H9 (cell line): ENCODE measurements around the gene TNKS1BP1. TPM values are rescaled to one million over a fixed set of nuclear protein-coding genes. Genes with fewer than 3 reads are reported as not detected.
A peak's percentile ranks its signal among the peaks of the same experiment; 100 is the strongest.

ENCODE experiments used
- DNase-seq: peaks from one replicate; pipeline ENCODE4 v3.0.0-alpha.2; 2017
- H2AFZ ChIP-seq: one replicate; pipeline ENCODE4 v1.6.1; 2013; ENCODE audit warnings: mild to moderate bottlenecking, low read length, control low read depth, moderate library complexity
- H2AK5ac ChIP-seq: 2 replicates; pipeline ENCODE4 v1.6.1; 2013; ENCODE audit warnings: low read length, control low read depth, mixed read lengths; ENCODE audit not compliant: insufficient read length
- H2BK120ac ChIP-seq: one replicate; pipeline ENCODE4 v1.6.1; 2013; ENCODE audit warnings: low read depth, mild to moderate bottlenecking, low read length, control low read depth, inconsistent platforms; ENCODE audit not compliant: poor library complexity, severe bottlenecking
- H2BK12ac ChIP-seq: 2 replicates; pipeline ENCODE4 v1.6.1; 2013; ENCODE audit warnings: low read length, control low read depth, mixed read lengths, low read depth; ENCODE audit not compliant: insufficient read length
- H2BK15ac ChIP-seq: 2 replicates; pipeline ENCODE4 v1.6.1; 2013; ENCODE audit warnings: low read depth, low read length, control low read depth
- H2BK20ac ChIP-seq: one replicate; pipeline ENCODE4 v1.6.1; 2013; ENCODE audit warnings: low read depth, mild to moderate bottlenecking, low read length, control low read depth, inconsistent platforms; ENCODE audit not compliant: poor library complexity, severe bottlenecking
- H2BK5ac ChIP-seq: 2 replicates; pipeline ENCODE4 v1.6.1; 2013; ENCODE audit warnings: low read length, control low read depth, mixed read lengths; ENCODE audit not compliant: insufficient read length
- H3K14ac ChIP-seq: 2 replicates; pipeline ENCODE4 v1.6.1; 2013; ENCODE audit warnings: low read length, control low read depth; ENCODE audit not compliant: insufficient read depth
- H3K18ac ChIP-seq: 2 replicates; pipeline ENCODE4 v1.6.1; 2013; ENCODE audit warnings: low read depth, mild to moderate bottlenecking, mixed read lengths, low read length, control low read depth; ENCODE audit not compliant: insufficient read length
- H3K23ac ChIP-seq: 2 replicates; pipeline ENCODE4 v1.6.1; 2013; ENCODE audit warnings: low read length, control low read depth, mixed read lengths, low read depth; ENCODE audit not compliant: insufficient read length
- H3K23me2 ChIP-seq: 2 replicates; pipeline ENCODE4 v1.6.1; 2013; ENCODE audit warnings: low read depth, mild to moderate bottlenecking, mixed read lengths, low read length, control low read depth; ENCODE audit not compliant: insufficient read length, poor library complexity, severe bottlenecking
- H3K27ac ChIP-seq: 2 replicates; pipeline ENCODE4 v1.5.1; 2013; ENCODE audit warnings: low read length, control low read depth, mixed read lengths, low read depth; ENCODE audit not compliant: insufficient read length
- H3K27me3 ChIP-seq: 2 replicates; pipeline ENCODE4 v1.6.1; 2013; ENCODE audit warnings: low read length, control low read depth, inconsistent platforms; ENCODE audit not compliant: insufficient read depth
- H3K4ac ChIP-seq: 2 replicates; pipeline ENCODE4 v1.6.1; 2013; ENCODE audit warnings: low read depth, mild to moderate bottlenecking, control low read depth, inconsistent platforms, low read length, moderate library complexity
- H3K4me1 ChIP-seq: 2 replicates; pipeline ENCODE4 v1.6.1; 2013; ENCODE audit warnings: low read length, control low read depth, inconsistent platforms; ENCODE audit not compliant: insufficient read depth
- H3K4me2 ChIP-seq: 2 replicates; pipeline ENCODE4 v1.6.1; 2013; ENCODE audit warnings: low read length, control low read depth, mixed read lengths; ENCODE audit not compliant: insufficient read length, insufficient read depth
- H3K56ac ChIP-seq: 2 replicates; pipeline ENCODE4 v1.6.1; 2013; ENCODE audit warnings: low read depth, mild to moderate bottlenecking, mixed read lengths, low read length, control low read depth; ENCODE audit not compliant: insufficient read length
- H3K79me1 ChIP-seq: 2 replicates; pipeline ENCODE4 v1.6.1; 2013; ENCODE audit warnings: low read depth, mild to moderate bottlenecking, moderate library complexity, low read length, control low read depth, inconsistent platforms; ENCODE audit not compliant: insufficient read depth, poor library complexity, severe bottlenecking
- H3K79me2 ChIP-seq: 2 replicates; pipeline ENCODE4 v1.6.1; 2013; ENCODE audit warnings: low read length, control low read depth, inconsistent platforms; ENCODE audit not compliant: insufficient read depth
- H3K9ac ChIP-seq: 2 replicates; pipeline ENCODE4 v1.6.1; 2013; ENCODE audit warnings: low read length, control low read depth, mixed read lengths; ENCODE audit not compliant: insufficient read length; ENCODE audit errors: extremely low read depth
- H3K9me3 ChIP-seq: one replicate; pipeline ENCODE4 v1.6.1; 2013; ENCODE audit warnings: low read depth, low read length, inconsistent platforms; ENCODE audit not compliant: control insufficient read depth
- H3T11ph ChIP-seq: one replicate; pipeline ENCODE4 v1.6.1; 2013; ENCODE audit warnings: mild to moderate bottlenecking, low read length, control low read depth, inconsistent platforms
- H4K20me1 ChIP-seq: one replicate; pipeline ENCODE4 v1.6.1; 2013; ENCODE audit not compliant: control insufficient read depth, insufficient read length, insufficient read depth
- H4K5ac ChIP-seq: 2 replicates; pipeline ENCODE4 v1.6.1; 2013; ENCODE audit warnings: low read depth, mild to moderate bottlenecking, mixed read lengths, low read length, control low read depth; ENCODE audit not compliant: insufficient read length
- H4K8ac ChIP-seq: replicated peaks from 2 replicates; pipeline ENCODE4 v1.6.1; 2013; ENCODE audit warnings: low read length, control low read depth, mixed read lengths, low read depth; ENCODE audit not compliant: insufficient read length
- H4K91ac ChIP-seq: 2 replicates; pipeline ENCODE4 v1.6.1; 2013; ENCODE audit warnings: low read depth, mild to moderate bottlenecking, moderate library complexity, mixed read lengths, low read length, control low read depth; ENCODE audit not compliant: insufficient read length
- H3K27ac Mint-ChIP-seq, 3 experiments: 2 replicates in 2 of 3; 3 replicates in 1 of 3; pipeline ENCODE4 v1.8.0; 2020 to 2021; ENCODE audit warnings: mixed read lengths in 3 of 3, mild to moderate bottlenecking in 1 of 3, moderate library complexity in 1 of 3
- H3K27me3 Mint-ChIP-seq: 2 replicates; pipeline ENCODE4 v1.8.0; 2021; ENCODE audit warnings: low read depth, mild to moderate bottlenecking, moderate library complexity, mixed read lengths
- H3K36me3 Mint-ChIP-seq, 3 experiments: 2 replicates in 2 of 3; 3 replicates in 1 of 3; pipeline ENCODE4 v1.8.0; 2020 to 2021; ENCODE audit warnings: low read depth in 3 of 3, mixed read lengths in 3 of 3; ENCODE audit not compliant: insufficient read depth in 1 of 3
- H3K4me1 Mint-ChIP-seq, 2 experiments: 2 replicates each; pipeline ENCODE4 v1.8.0; 2020; ENCODE audit warnings: mixed read lengths in 2 of 2
- H3K4me3 Mint-ChIP-seq, 2 experiments: 2 replicates in 1 of 2; 3 replicates in 1 of 2; pipeline ENCODE4 v1.8.0; 2020 to 2021; ENCODE audit warnings: mild to moderate bottlenecking in 2 of 2, mixed read lengths in 2 of 2, moderate library complexity in 1 of 2
- H3K9me3 Mint-ChIP-seq, 2 experiments: 2 replicates in 1 of 2; 3 replicates in 1 of 2; pipeline ENCODE4 v1.8.0; 2020; ENCODE audit warnings: mild to moderate bottlenecking in 2 of 2, mixed read lengths in 2 of 2, moderate library complexity in 1 of 2
- WGBS: extraction: QIAGEN DNeasy Blood & Tissue Kit; methylation state at CpG from one replicate; pipeline ENCODE4 v1.1.7; 2013; ENCODE audit warnings: missing lambda C conversion rate, low lambda C conversion rate, mixed read lengths; ENCODE audit not compliant: insufficient read length; ENCODE audit errors: extremely low coverage; 5-methylcytosine and 5-hydroxymethylcytosine counted together
- total RNA-seq: library from RNA; stranded (reverse); gene quantifications from 2 replicates; pipeline ENCODE4 v1.2.1, GENCODE V29; 2021
- TF ChIP-seq, protein P1 (sequence below): fragments of 200-600 bp; sonication (generic); conservative IDR thresholded peaks from 3 replicates; pipeline ENCODE4 v1.8.0; 2021; ENCODE audit warnings: antibody characterized with exemption, mild to moderate bottlenecking

The TNKS1BP1 gene
- total RNA-seq, 1 experiment from 2014 or later, result 130 TPM

DNA sequence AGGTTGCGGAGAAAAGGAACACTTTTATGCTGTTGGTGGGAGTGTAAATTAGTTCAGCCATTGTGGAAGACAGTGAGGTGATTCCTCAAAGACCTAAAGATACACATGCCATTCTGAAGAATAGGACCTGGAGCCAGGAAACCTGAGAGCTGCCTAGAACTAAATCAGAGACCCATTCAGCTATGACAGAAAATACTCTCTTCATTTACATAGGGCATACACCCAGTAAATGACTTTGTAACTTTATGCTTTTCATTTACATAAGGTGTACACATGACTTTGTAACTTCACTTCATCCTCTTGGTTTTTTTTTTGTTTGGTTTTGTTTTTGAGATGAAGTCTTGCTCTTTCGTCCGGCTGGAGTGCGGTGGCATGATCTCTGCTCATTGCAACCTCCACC, 62.6 kb downstream of the TNKS1BP1 start:
- H3K9me3 Mint-ChIP-seq, result peaks cover 20 to 31% of the 10 kb centered on the region in 2 experiments
- H3K4me1 Mint-ChIP-seq, result peaks cover 27 to 31% of the 10 kb centered on the region in 2 experiments
- TF ChIP-seq, protein P1, sequence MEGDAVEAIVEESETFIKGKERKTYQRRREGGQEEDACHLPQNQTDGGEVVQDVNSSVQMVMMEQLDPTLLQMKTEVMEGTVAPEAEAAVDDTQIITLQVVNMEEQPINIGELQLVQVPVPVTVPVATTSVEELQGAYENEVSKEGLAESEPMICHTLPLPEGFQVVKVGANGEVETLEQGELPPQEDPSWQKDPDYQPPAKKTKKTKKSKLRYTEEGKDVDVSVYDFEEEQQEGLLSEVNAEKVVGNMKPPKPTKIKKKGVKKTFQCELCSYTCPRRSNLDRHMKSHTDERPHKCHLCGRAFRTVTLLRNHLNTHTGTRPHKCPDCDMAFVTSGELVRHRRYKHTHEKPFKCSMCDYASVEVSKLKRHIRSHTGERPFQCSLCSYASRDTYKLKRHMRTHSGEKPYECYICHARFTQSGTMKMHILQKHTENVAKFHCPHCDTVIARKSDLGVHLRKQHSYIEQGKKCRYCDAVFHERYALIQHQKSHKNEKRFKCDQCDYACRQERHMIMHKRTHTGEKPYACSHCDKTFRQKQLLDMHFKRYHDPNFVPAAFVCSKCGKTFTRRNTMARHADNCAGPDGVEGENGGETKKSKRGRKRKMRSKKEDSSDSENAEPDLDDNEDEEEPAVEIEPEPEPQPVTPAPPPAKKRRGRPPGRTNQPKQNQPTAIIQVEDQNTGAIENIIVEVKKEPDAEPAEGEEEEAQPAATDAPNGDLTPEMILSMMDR, result no peak
- Histone ChIP-seq H2AFZ (no peak overlapping the region), H3K4me2 (no peak overlapping the region), H2BK15ac (no peak overlapping the region), H3K9ac (no peak overlapping the region), H3K56ac (no peak overlapping the region), H2AK5ac (no peak overlapping the region), H3K14ac (no peak overlapping the region), H4K8ac (no peak overlapping the region), H3K79me2 (no peaks in the 10 kb centered on the region), H3K23ac (no peak overlapping the region), H2BK20ac (no peak overlapping the region), H3K23me2 (no peaks in the 10 kb centered on the region), H2BK5ac (no peak overlapping the region), H2BK120ac (no peak overlapping the region), H4K91ac (no peak overlapping the region), H3K18ac (no peak overlapping the region), H3T11ph (no peak overlapping the region), H4K20me1 (no peaks in the 10 kb centered on the region), H3K27me3 (no peaks in the 10 kb centered on the region), H3K4ac (no peak overlapping the region), H2BK12ac (no peak overlapping the region), H3K9me3 (no peaks in the 10 kb centered on the region), H3K4me1 (peaks cover 4% of the 10 kb centered on the region), H3K79me1 (no peaks in the 10 kb centered on the region), H4K5ac (no peak overlapping the region), H3K27ac (no peak overlapping the region)
- DNase-seq, result no peak
- no peaks in the 10 kb centered on the region; the same call in 1 of the 2 replicates for H3K27me3 Mint-ChIP-seq
- no CpG with 5 or more reads among the region's 4 CpGs for WGBS
- H3K4me3 Mint-ChIP-seq, result no peak overlapping the region
- H3K36me3 Mint-ChIP-seq, result peaks cover 9 to 24% (median 20%) of the 10 kb centered on the region in 3 experiments
- peak overlapping the region in 2 of 3 experiments; percentile 17 to 35; a peak in 2 of 7 replicates for H3K27ac Mint-ChIP-seq
